ENCODE data around the gene BICRAL.

DNA sequence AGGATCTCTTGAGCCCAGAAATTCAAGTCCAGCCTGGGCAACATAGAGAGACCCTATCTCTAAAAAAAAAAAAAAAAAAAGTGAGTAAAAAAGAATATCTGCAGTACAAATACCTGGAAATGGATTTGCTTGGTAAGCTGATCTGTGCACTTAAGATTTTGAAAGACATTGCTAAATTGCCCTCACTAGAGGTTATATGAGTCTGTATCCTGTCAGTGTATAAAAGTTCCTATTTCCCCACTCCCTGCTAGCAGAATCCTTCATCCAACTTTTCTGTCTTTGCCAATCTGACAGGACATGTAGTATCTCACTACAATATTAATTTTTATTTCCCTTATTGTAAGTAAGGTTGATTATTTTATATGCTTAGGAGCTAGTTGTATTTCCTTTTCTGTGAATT lies 36.1 kb downstream of the BICRAL start:
- no peak for TF ChIP-seq EZH2phosphoT487 (IDR thresholded peaks at IDR 0.05; ENCODE audit: low read depth, severe bottlenecking, unreplicated experiment)
- TF ChIP-seq, protein P1, sequence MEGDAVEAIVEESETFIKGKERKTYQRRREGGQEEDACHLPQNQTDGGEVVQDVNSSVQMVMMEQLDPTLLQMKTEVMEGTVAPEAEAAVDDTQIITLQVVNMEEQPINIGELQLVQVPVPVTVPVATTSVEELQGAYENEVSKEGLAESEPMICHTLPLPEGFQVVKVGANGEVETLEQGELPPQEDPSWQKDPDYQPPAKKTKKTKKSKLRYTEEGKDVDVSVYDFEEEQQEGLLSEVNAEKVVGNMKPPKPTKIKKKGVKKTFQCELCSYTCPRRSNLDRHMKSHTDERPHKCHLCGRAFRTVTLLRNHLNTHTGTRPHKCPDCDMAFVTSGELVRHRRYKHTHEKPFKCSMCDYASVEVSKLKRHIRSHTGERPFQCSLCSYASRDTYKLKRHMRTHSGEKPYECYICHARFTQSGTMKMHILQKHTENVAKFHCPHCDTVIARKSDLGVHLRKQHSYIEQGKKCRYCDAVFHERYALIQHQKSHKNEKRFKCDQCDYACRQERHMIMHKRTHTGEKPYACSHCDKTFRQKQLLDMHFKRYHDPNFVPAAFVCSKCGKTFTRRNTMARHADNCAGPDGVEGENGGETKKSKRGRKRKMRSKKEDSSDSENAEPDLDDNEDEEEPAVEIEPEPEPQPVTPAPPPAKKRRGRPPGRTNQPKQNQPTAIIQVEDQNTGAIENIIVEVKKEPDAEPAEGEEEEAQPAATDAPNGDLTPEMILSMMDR (IDR thresholded peaks at IDR 0.05; ENCODE audit: poor library complexity) = no peak
- no peak for TF ChIP-seq EZH2 (IDR thresholded peaks at IDR 0.05; ENCODE audit: borderline replicate concordance)
